Prostate gland (tissue), 2 donors: Measurements from ENCODE around the gene DDX41. TPM values are rescaled to one million over a fixed set of nuclear protein-coding genes. Genes with fewer than 3 reads are reported as not detected.
"Not testable (repeated sequence)": the region's sequence is repeated elsewhere in the genome, so short reads cannot be mapped to it uniquely, and the experiment has no call there.

ENCODE experiments used
- DNase-seq: peaks from one replicate; pipeline ENCODE4 v3.0.0-alpha.2; 2019; ENCODE audit warnings: low spot score
- H3K27ac ChIP-seq, 2 donors: fragments of 200-600 bp; sonication (generic); 2 replicates each; pipeline ENCODE4 v1.5.1; 2017 to 2019
- H3K27me3 ChIP-seq: fragments of 200-600 bp; sonication (generic); replicated peaks from 2 replicates; pipeline ENCODE4 v1.5.1; 2019; ENCODE audit not compliant: insufficient read depth
- H3K36me3 ChIP-seq, 2 donors: fragments of 200-600 bp; sonication (generic); 1 replicate in 1 of 2; 2 replicates in 1 of 2; pipeline versions ENCODE4 v1.5.1 to v1.8.1; 2017 to 2019
- H3K4me1 ChIP-seq: fragments of 200-600 bp; sonication (generic); replicated peaks from 2 replicates; pipeline ENCODE4 v1.5.1; 2019
- H3K4me3 ChIP-seq, 2 donors: fragments of 200-600 bp; sonication (generic); 2 replicates each; pipeline ENCODE4 v1.5.1; 2017 to 2019
- H3K9me3 ChIP-seq: fragments of 200-600 bp; sonication (generic); 2 replicates; pipeline ENCODE4 v1.5.1; 2017
- POLR2A ChIP-seq: fragments of 450-650 bp; IDR thresholded peaks from one replicate; pipeline ENCODE4 v1.6.1; 2016; ENCODE audit warnings: antibody characterized with exemption, mild to moderate bottlenecking
- POLR2AphosphoS5 ChIP-seq: sonication (generic); formaldehyde crosslinking; IDR thresholded peaks from one replicate; pipeline ENCODE4 v1.6.1; 2017; ENCODE audit warnings: antibody characterized with exemption
- WGBS: methylation state at CpG from one replicate; pipeline ENCODE4 v1.1.5; 2018; 5-methylcytosine and 5-hydroxymethylcytosine counted together
- intact Hi-C: fragments of 100-400 bp; cut with DNase I; formaldehyde crosslinking; loops from one replicate; pipeline ENCODE4 v1.14.2; 2022
- total RNA-seq, 2 donors: library from RNA; depleted of rRNA; stranded (reverse); fragments of >200 nt; gene quantifications; one replicate each; pipeline ENCODE4 v1.1.0, GENCODE V29; 2016
- TF ChIP-seq, protein P1 (sequence below), 4 experiments: fragments of 200-600 bp in 2 of 4; fragments of 450-650 bp in 2 of 4; sonication (generic) in 2 of 4; IDR thresholded peaks; 1 replicate in 3 of 4; 2 replicates in 1 of 4; pipeline ENCODE4 v1.5.1; 2016 to 2019; ENCODE audit warnings: antibody characterized with exemption in 4 of 4, mild to moderate bottlenecking in 2 of 4, moderate library complexity in 2 of 4

DDX41 gene
- total RNA-seq, 2 donors from 2014 or later: 126 to 139 TPM

GRCh38 chr5:177490311-177490991, 26.3 kb downstream of the DDX41 start:
- Histone ChIP-seq H3K9me3 (no peaks in the 10 kb centered on the region), H3K4me3 (no peak overlapping the region), H3K36me3 (peaks cover 0 to 5% of the 10 kb centered on the region in 2 donors), H3K27me3 (no peaks in the 10 kb centered on the region), H3K4me1 (no peaks in the 10 kb centered on the region), H3K27ac (no peak overlapping the region)
- WGBS: 82% methylated on average over 15 of the region's 15 CpGs
- DNase-seq: no peak
- TF ChIP-seq POLR2AphosphoS5 (no peak), POLR2A (no peak)
- TF ChIP-seq, protein P1, sequence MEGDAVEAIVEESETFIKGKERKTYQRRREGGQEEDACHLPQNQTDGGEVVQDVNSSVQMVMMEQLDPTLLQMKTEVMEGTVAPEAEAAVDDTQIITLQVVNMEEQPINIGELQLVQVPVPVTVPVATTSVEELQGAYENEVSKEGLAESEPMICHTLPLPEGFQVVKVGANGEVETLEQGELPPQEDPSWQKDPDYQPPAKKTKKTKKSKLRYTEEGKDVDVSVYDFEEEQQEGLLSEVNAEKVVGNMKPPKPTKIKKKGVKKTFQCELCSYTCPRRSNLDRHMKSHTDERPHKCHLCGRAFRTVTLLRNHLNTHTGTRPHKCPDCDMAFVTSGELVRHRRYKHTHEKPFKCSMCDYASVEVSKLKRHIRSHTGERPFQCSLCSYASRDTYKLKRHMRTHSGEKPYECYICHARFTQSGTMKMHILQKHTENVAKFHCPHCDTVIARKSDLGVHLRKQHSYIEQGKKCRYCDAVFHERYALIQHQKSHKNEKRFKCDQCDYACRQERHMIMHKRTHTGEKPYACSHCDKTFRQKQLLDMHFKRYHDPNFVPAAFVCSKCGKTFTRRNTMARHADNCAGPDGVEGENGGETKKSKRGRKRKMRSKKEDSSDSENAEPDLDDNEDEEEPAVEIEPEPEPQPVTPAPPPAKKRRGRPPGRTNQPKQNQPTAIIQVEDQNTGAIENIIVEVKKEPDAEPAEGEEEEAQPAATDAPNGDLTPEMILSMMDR (IDR thresholded peaks at IDR 0.05): no peak
- intact Hi-C loops: no loop called here

GRCh38 chr5:177489119-177489716, 27.5 kb downstream of the DDX41 start:
- WGBS: 65% methylated on average over 25 of the region's 26 CpGs
- H3K36me3 ChIP-seq: peaks cover 0 to 5% of the 10 kb centered on the region in 2 donors
- no peak for TF ChIP-seq POLR2AphosphoS5
- TF ChIP-seq POLR2A: no peak
- TF ChIP-seq, protein P1 (IDR thresholded peaks at IDR 0.05): no peak
- no peaks in the 10 kb centered on the region for H3K4me1 ChIP-seq
- DNase-seq: no peak
- no peak overlapping the region for H3K27ac ChIP-seq
- H3K4me3 ChIP-seq: no peak overlapping the region
- H3K27me3 ChIP-seq: no peaks in the 10 kb centered on the region
- intact Hi-C loops: no loop called here
- no peaks in the 10 kb centered on the region for H3K9me3 ChIP-seq

- Histone ChIP-seq H3K36me3 (peaks cover 0 to 5% of the 10 kb centered on the region in 2 donors), H3K9me3 (no peaks in the 10 kb centered on the region), H3K27me3 (no peaks in the 10 kb centered on the region), H3K4me1 (no peaks in the 10 kb centered on the region), H3K4me3 (no peak overlapping the region), H3K27ac (no peak overlapping the region)
- 84% methylated on average over 14 of the region's 15 CpGs for WGBS
- TF ChIP-seq, protein P1 (IDR thresholded peaks at IDR 0.05): no peak
- TF ChIP-seq POLR2A (no peak), POLR2AphosphoS5 (no peak)
- intact Hi-C loops: no loop called here
- DNase-seq: no peak
Measured at GRCh38 chr5:177487975-177488374, 28.8 kb downstream of the DDX41 start.

- no peak for DNase-seq
- no peak for TF ChIP-seq POLR2AphosphoS5
- TF ChIP-seq POLR2A: no peak
- TF ChIP-seq, protein P1 (IDR thresholded peaks at IDR 0.05): no peak
- Histone ChIP-seq H3K4me1 (no peaks in the 10 kb centered on the region), H3K4me3 (no peak overlapping the region), H3K27me3 (no peaks in the 10 kb centered on the region), H3K36me3 (peaks cover 0 to 5% of the 10 kb centered on the region in 2 donors), H3K27ac (no peak overlapping the region), H3K9me3 (no peaks in the 10 kb centered on the region)
- intact Hi-C loops: no loop called here
- WGBS: 87% methylated on average over 8 of the region's 8 CpGs
Measured at GRCh38 chr5:177487144-177487543, 29.6 kb downstream of the DDX41 start.

- 91% methylated on average over 3 of the region's 3 CpGs for WGBS
- peaks cover 0 to 5% of the 10 kb centered on the region in 2 donors for H3K36me3 ChIP-seq
- H3K4me3 ChIP-seq: no peak overlapping the region
- TF ChIP-seq POLR2AphosphoS5: no peak
- TF ChIP-seq, protein P1 (IDR thresholded peaks at IDR 0.05): no peak
- TF ChIP-seq POLR2A: no peak
- DNase-seq: no peak
- intact Hi-C loops: no loop called here
- H3K27me3 ChIP-seq: no peaks in the 10 kb centered on the region
- no peak overlapping the region for H3K27ac ChIP-seq
- no peaks in the 10 kb centered on the region for H3K4me1 ChIP-seq
- H3K9me3 ChIP-seq: no peaks in the 10 kb centered on the region
Measured at GRCh38 chr5:177486256-177486655, 30.5 kb downstream of the DDX41 start.

DNA sequence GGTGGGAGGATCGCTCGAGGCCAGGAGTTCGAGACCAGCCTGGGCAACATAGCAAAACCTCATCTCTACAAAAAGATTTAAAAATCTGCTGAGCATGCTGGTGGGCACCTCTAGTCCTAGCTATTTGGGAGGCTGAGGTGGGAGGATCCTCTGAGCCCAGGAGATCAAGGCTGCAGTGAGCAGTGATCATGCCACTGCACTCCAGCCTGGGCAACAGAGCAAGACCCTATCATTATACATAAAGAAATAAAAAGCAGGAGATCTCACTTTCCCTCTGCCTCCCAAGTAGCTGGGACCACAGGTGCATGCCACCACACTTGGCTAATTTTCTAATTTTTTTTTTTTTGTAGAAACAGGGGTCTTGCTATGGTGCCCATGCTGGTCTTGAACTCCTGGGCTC, 31.0 kb downstream of the DDX41 start:
- DNase-seq, H3K4me1 ChIP-seq, H3K9me3 ChIP-seq, H3K27me3 ChIP-seq, H3K27ac ChIP-seq, intact Hi-C loops, H3K36me3 ChIP-seq, H3K4me3 ChIP-seq: not testable (repeated sequence)
- 96% methylated on average over 3 of the region's 3 CpGs for WGBS
